HG03135 (cell line): ENCODE data around the gene UMAD1.
A peak's percentile ranks its signal among the peaks of the same experiment; 100 is the strongest.

Experiments
- ATAC-seq: cut with Tn5 transposase; IDR thresholded peaks from one replicate; pipeline ENCODE4 v1.9.1; 2021; ENCODE audit warnings: mild to moderate bottlenecking, moderate library complexity; ENCODE audit not compliant: unreplicated experiment

UMAD1 gene

DNA sequence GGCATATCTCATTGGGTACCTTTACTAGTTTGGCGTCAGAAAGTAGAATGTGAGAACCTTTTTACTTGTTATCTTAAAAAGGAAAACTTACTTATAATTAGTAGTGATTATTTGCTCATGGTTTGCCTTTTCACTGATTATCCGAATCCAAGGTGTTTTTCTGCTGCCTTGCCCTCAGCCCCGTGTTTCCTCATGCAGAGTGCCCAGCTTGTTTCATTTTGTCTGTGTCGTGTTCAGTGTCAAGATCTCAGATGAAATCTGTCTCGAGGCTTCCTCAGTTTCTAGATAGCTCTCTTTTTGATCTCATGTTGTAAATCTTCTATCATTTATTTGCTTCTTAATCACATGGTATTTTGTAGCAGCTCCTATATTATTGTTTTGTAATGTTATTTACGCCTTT is 47.8 kb downstream of the UMAD1 start:
- no peak for ATAC-seq

DNA sequence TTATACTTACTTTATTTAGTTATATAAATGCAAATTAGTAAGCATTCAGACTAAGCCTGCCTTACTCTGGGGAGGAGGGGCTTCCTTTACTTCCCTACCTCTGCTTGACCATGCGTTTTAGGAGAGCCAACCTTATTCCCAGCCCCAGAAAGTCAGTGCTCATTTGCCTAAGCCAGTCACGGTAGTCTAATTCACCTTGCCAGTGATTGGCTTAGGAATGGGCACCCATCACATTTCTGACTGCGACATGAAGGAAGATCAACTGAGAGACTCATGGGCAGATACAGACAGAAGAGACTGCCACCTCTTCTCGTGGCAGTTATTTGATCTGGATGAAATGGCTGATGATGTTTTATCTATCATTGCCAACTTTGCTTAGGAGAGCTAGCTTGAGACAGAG is 48.4 kb downstream of the UMAD1 start:
- ATAC-seq = no peak

DNA sequence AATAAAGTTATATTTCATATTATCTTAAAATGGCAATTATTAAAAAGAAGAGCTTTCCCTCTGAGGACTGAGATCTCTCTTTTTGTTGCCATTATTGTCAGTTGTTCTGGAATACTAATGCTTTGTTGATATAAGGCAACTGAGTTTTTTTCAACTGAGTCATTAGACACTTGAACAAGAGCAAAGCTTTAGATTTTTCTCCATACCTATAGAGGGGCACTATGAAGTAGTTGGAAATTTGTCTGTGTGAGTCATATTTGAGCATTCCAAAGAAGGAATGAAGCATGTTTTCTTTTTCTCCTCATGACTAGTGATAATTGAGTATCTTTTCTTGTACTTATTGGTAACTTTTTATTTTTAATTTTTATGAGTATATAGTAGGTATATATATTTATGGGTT is 53.3 kb downstream of the UMAD1 start:
- ATAC-seq = no peak

DNA sequence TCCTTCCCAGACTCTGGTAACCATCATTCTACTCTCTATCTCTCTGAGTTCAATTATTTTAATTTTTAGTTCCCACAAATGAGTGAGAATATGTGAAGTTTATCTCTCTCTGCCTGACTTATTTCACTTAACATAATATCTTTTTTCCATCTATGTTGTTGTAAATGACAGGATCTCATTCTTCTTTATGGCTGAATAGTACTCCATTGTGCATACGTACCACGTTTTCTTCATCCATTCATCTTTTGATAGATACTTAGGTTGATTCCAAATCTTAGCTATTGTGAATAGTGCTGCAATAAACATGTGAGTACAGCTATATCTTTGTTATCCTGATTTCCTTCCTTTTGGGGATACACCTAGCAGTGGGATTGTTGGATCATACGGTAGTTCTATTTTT is 54.0 kb downstream of the UMAD1 start:
- ATAC-seq = no peak

DNA sequence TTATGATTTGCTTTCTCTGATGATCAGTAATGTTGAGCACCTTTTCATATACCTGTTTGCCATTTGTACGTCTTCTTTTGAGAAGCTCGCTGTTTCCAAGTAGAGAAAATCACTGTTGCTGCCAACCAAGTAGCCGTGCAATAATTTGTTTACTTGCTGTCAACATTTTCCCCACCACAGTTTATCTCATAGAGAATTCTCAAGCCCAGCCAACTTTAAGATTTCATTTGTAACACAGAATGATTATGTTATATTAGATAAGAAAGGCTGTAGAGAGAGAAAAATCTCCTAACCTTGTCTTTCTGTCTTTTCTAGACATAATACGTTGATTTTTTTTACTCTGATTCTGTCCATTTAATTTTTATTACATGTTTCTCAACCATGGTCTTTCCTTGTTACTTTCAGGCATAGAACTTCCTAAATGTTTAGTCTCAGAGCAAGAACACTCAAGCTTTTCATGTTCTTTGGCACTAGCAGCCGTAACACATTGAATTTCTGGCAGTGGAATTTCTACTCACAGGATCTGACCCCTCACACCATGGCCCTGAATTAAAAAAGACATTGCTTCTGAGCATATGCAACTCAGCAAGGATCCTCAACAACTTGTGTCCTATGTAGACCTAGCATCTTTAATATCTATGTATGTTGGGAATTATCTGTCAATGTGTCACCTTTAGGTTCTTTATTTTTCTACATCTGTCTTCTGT is 54.7 kb downstream of the UMAD1 start:
- ATAC-seq = no peak

DNA sequence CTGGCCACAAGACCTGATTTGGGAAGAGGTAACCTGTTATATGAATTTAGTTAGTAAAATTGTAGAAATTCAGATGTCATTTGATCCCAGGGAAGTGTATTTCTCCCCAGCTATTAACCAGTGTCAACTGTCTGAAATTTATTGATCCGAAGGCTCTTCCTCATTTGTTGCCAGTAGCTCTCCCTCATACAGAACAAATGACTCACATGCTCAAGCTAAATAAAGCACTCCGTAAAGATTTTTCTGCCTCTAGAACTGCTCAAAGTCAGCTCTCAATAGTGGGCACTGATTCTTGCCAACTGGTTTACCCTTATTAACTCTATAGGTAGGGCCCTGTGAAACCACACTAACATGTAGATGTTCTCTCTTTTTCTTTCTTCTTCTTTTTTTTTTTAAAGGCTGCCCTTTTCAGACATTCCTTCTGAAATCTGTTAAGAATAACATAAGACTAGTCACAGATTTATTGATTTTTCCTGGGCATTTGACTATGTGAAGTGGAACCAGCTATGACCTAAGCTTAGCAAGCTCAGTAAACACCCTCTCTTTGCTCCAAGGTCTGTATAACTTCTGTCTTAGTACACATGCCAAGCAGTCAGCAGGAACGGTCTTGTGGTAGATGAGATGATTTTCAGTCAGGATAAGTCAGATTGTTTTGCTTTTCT is 56.0 kb downstream of the UMAD1 start:
- no peak for ATAC-seq

DNA sequence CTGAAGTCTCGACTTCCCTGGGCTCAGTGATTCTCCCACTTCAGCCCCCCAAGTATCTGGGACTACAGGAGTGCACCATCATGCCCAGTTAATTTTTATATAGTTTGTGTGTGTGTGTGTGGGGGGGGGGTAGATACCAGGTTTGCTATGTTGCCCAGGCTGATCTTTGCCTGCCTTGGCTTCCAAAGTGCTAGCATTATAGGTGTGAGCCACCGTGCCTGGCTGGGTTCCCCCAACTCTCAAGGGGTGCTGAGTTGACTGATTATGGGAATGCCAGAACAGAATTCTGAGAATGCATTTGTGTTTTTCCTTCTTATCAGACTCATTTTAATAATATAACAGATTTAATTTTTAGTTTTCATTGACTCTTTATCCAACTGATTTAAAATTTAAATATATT is 58.4 kb downstream of the UMAD1 start:
- no peak for ATAC-seq

DNA sequence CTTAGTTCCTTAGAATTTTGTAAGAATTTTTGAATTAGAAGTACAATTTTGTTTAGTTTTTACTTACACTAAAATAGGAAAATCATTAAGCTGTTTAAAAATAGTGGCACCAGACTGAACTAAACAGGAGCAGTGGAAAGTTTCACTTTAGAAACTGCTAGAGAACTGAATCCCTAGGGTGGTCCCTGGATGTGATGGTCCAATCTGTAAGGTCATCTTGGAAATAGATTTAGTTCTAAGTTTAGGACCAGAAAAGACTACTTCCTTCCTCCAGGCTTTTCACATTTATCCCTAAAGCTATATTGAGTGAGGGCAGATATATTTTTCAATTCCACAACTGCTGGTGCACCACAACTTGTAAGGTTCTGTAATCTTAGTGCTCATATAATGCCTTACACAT is 58.8 kb downstream of the UMAD1 start:
- ATAC-seq = no peak

DNA sequence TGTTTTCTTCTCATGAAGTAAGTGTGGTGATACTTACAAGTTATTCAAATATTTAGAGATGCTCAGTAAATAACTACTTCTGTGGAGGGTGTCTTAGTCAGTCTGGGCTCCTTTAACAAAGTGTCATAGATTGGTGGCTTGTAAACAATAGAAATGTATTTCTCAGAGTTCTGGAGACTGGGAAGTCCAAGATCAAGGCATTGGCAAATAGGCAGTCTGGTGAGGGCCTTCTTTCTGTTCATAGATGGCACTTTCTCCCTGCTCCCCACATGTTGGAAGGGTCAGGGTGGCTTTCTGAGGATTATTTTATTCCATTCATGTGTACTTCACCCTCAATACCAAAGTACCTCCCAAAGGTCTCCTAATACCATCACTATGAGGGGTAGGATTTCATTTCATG is 59.4 kb downstream of the UMAD1 start:
- ATAC-seq = no peak

DNA sequence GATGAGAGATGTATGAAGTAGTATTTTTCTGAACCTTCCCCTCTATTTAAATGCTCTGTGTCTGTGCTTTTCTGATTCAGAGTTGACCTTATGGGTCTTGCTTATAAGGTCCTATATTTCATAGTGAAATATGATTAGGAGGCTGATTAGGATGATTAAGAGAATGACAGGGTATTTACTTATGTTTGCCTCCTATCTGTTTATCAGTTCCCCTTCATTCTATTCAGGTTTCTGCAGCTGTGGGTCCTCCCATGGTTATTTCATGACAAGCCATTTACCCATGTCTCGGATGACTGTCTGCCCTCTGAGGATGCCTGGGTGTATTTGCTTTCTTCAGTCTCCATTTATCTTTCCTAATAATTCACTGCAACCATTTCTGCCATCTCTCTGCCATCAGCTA is 61.0 kb downstream of the UMAD1 start:
- ATAC-seq = no peak

DNA sequence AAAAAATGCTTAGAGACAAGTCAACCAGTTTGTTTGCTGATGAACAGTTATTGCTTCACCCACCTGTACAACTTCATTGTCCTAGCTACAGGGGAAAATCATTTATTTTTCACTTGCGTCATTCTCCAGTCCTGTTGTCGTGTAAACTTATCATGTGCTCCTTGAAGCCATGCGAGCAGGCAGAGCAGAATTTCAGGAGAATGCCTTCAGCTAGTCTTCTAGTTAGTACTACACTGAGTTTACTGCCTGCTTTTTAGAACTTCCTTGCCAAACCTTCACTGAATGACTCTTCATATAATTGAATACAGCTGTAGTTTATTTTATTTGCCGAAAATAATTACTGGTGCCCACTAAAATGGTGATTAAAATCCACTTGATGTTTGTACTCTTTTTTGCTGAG is 62.3 kb downstream of the UMAD1 start:
- ATAC-seq = no peak

DNA sequence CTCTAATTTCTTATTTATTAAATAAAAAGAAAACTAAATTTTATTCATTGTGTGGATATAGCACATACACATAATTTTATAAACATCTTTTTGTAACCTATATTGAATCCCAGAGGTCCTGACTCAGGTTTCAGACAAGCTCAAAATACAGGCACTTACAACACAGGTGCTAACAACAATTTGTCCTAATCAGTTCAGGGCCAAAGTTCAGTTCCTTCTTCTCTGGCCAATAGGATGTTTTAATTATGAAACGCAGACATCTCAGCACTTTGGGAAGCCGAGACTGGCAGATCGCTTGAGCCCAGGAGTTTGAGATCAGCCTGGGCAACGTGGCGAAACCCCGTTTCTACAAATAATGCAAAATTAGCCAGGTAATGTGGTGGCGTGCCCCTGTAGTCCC is 62.9 kb downstream of the UMAD1 start:
- ATAC-seq = no peak

DNA sequence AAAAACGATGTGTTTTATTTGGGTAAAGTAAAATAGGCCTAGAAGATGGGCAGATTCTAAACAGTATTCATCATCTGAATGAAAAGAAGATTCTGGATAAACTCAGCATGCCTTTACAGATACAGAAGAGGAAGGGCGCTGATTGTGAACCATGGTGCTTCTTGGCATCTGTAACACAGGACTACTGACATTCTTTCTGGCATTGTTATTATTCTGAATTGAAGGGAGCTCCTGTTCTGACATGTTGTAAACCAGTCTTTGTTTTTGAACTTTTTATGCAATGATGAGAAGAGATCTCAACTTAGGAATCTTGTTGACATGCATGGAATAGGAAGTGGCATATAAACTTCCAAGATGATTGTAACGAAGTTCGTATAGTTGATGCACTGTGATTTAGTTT is 64.3 kb downstream of the UMAD1 start:
- ATAC-seq = no peak

DNA sequence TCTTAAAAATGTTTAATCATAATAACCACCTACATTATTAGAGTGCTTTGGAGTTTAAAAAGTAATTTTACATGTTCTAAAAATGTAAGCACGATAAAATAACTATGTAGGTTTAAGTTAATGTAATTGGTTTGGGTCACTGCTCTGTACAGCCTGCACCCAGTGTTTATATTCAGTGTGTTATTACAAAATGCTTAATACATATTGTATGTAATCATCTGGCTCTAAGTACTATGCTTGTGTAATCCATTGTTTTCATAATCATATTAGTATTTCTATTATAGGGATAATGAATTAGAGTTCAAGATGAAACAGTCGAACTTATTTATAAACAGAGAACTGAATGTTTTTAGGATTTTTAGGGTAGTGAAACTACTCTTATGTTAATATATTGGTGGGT is 64.8 kb downstream of the UMAD1 start:
- no peak for ATAC-seq

DNA sequence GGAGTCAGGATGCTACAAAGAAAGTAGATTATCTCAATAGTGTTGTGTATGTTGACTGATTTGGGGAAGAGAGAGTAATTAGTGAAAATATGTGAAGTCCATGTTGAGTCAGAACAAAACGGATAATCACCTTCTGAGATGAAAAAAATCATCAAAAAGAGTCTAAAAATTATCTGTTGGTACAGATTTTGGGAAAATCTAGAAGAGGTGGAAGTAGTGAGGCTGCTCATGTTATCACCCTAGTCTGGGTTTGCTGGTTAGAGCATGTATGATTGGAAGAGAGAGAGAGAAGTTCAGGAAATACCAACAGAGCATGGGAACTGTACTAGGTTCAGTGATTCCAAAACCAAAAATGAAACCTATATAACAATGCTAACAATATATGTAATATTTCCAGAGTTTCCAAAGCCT is 65.6 kb downstream of the UMAD1 start:
- ATAC-seq = peak; percentile 62

DNA sequence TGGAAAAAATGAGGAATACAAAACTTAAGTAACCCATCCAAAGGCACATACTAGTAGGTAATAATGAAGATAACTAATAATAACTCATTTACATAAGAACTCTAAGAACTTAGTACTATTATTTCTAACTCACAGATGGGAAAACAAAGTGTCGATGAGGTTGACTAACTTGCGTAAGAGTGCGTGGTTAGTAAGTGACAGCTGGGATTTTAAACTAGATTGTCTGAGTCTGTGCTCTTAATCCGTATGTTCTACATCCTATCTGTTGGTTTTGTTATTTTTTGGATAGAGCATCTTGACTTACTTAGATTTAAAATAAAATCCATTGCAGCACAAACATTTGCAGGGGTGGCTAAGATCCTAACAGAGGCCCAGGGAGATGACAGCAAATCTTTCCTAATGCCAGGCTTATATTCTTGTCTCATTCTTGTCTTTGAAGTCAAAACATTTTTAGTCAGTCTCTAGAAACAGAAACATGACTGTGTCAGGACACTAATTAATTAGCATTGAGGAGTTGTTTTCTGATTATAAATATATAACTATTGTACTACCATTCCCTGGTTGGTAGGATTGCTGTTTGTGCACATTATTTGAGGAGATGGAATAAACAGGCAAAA is 66.1 kb downstream of the UMAD1 start:
- ATAC-seq = no peak

DNA sequence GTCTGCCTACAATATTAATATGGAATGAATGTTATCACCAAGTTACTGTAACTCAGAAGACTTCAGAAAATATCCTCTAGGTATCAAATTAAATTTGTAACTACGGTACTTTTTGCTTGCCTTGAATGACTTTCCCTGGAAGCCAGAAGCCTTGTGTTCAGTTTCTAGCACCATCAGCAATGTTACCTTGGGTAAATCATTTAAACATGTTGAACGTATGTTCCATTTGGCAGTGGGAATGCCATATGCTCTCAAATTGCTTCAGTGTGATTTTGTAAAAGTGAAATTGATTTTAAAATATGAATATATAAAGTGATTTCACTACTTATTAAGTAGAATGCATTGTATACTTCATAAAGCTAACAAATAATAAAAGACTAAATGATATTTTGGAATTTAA is 66.7 kb downstream of the UMAD1 start:
- no peak for ATAC-seq

DNA sequence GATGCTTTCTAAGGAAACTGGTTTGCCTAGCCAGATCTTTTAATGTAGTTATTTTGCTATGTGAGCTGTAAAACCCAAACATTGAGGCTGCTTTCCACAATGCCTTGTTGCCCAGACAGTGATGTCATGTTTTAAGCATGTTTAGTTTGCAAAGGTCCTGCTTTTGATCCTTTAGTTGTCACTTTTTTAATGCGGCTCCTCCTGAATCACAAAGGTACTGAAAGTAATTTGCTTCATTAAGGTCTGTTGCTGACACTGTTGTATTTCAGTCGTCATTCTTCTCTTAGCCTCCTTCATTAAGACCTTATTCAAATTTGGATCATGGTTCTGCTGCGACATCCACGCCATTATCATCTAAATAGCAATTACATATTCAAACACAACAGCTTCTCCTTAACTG is 67.3 kb downstream of the UMAD1 start:
- ATAC-seq = no peak

DNA sequence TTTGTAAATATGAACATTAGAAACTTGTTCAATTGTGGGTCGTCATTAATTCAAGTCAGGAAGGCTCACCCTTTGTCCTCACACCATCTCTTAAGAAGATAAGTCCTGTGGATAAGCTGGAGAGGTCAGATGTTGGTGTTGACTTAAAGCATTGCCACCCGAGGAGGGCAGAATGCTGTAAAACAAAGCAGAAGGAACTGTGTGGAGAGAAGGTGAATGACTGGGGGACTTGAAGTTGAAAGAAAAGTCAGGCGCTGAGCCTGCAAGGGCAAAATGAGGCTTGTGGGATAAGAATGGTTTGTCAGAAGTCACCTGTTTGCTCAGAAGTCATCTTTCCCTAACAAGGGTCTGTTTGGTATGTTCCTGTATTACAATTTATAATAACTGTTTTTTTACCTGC is 68.7 kb downstream of the UMAD1 start:
- ATAC-seq = no peak

DNA sequence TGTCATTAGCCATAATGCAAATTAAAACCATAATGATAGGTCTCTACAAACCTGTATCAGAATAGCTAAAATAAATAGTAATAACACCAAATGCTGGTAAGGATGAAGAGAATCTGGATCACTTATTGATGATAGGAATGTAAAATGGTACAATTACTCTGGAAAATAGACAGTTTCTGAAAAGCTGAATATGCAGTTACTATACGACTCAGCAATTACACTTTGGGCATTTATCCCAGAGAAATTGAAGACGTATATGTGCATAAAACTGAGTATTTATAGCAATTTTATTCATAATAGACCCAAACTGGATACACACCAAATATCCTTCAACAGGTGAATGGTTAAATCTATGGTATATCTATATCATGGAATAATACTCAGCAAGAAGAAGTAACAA is 69.9 kb downstream of the UMAD1 start:
- ATAC-seq = no peak

DNA sequence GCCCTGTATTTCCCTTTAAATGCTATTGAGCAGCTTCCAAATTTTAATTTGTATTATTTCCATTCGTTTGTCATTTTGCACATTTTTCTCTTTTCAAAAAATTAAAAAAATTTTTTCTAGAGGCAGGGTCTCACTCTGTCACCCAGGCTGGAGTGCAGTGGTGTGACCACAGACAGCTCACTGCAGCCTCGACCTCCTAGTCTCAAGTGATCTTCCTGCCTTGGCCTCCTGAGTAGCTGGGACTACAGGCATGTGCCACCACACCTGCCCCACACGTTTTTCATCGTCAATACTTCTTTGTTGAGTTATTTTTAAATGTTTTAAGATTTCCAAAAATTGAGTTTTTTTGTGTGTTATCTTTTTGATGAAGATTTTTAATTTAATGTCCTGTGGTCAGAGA is 73.2 kb downstream of the UMAD1 start:
- no peak for ATAC-seq

DNA sequence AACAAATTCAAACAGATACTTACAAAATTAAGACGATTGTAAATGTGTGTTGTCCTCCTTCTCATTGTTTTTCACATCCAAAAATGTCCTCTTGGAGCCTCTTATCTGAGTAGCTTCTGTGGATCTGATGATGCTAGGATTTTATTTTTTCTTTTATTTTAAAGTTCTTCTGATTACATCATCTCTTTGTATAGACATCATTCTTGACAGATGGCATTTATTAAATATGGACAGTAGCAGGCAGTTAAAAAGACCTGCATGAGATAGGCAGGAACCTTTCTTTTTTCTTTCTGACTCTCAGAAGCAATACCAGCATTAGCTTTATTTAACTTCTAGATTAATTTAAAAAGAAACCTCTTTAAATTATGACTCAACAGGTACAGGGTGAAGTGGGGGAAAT is 77.9 kb downstream of the UMAD1 start, which contains the start of gene RPA3:
RPA3 (minus strand) TSS at position 116 of the 400 bp plus-strand sequence. CDS start 78,189 bp downstream, outside the sequence.
- no peak for ATAC-seq
